Panc1 (cell line): ENCODE data around the gene OR8I2. TPM values are rescaled to one million over a fixed set of nuclear protein-coding genes. Genes with fewer than 3 reads are reported as not detected.

ENCODE experiments used
- ATAC-seq: fragments of 200-7000 bp; cut with Tn5 transposase; 2 replicates; pipeline ENCODE4 v1.9.1; 2020; ENCODE audit warnings: mild to moderate bottlenecking, moderate library complexity
- BruUV-seq: library from RNA; stranded (reverse); fragments of 400-500 nt; replicated peaks from 2 replicates; lab custom pipeline; 2021; lab: Mats Ljungman, UMichigan
- CTCF ChIA-PET: fragments of 300-600 bp; sonication (Branson Sonifier 250); formaldehyde crosslinking; loops from one replicate; lab custom pipeline; 2022; ENCODE audit warnings: antibody characterized with exemption; lab: Charles Lee
- POLR2A ChIA-PET: fragments of 300-600 bp; sonication (Branson Sonifier 250); formaldehyde crosslinking; loops from one replicate; lab custom pipeline; 2022; ENCODE audit warnings: antibody characterized with exemption; lab: Charles Lee
- DNase-seq: peaks from one replicate; pipeline ENCODE4 v3.0.0-alpha.2; 2010; ENCODE audit warnings: low read depth, low spot score
- H3K27ac ChIP-seq: 2 replicates; pipeline ENCODE4 v1.5.1; 2011; ENCODE audit warnings: mild to moderate bottlenecking, low read length, inconsistent platforms
- H3K27me3 ChIP-seq: fragments of 200-500 bp; sonication (Bioruptor generic); 2 replicates; pipeline ENCODE4 v1.6.0; 2014; ENCODE audit warnings: low read length, inconsistent platforms; ENCODE audit not compliant: control insufficient read depth, insufficient read depth
- H3K36me3 ChIP-seq: fragments of 200-500 bp; sonication (Bioruptor generic); 2 replicates; pipeline ENCODE4 v1.5.1; 2014; ENCODE audit warnings: inconsistent platforms, mild to moderate bottlenecking, low read length, moderate library complexity; ENCODE audit not compliant: control insufficient read depth, insufficient read depth
- H3K4me1 ChIP-seq: 2 replicates; pipeline ENCODE4 v1.5.1; 2011; ENCODE audit warnings: inconsistent platforms, mild to moderate bottlenecking, low read length, moderate library complexity; ENCODE audit not compliant: control insufficient read depth, insufficient read depth
- H3K4me3 ChIP-seq, 2 experiments: 2 replicates each; pipeline ENCODE4 v1.5.1; 2011 to 2012; ENCODE audit warnings: low read depth in 2 of 2, low read length in 2 of 2, mild to moderate bottlenecking in 2 of 2, inconsistent platforms in 1 of 2, moderate library complexity in 1 of 2
- H3K9me3 ChIP-seq: fragments of 200-500 bp; sonication (Bioruptor generic); 2 replicates; pipeline ENCODE4 v1.5.1; 2014; ENCODE audit warnings: low read depth, mild to moderate bottlenecking, inconsistent platforms, low read length, moderate library complexity; ENCODE audit not compliant: control insufficient read depth, insufficient read depth
- CTCF ChIP-seq: fragments of 450-650 bp; IDR thresholded peaks from 2 replicates; pipeline ENCODE4 v1.5.1; 2017; ENCODE audit warnings: mild to moderate bottlenecking
- POLR2AphosphoS5 ChIP-seq: IDR thresholded peaks from 2 replicates; pipeline ENCODE4 v1.6.1; 2012; ENCODE audit warnings: mild to moderate bottlenecking, low read depth, low read length, moderate library complexity
- REST ChIP-seq, 2 experiments: IDR thresholded peaks; 2 replicates each; pipeline ENCODE4 v1.6.1; 2011 to 2012; ENCODE audit warnings: low read depth in 2 of 2, control low read depth in 1 of 2, low read length in 1 of 2, mild to moderate bottlenecking in 1 of 2, moderate library complexity in 1 of 2; ENCODE audit not compliant: insufficient read depth in 1 of 2
- SIN3A ChIP-seq: IDR thresholded peaks from 2 replicates; pipeline ENCODE4 v1.6.1; 2012; ENCODE audit warnings: low read depth, mild to moderate bottlenecking, low read length, moderate library complexity, borderline replicate concordance; ENCODE audit not compliant: insufficient read depth
- TCF7L2 ChIP-seq: IDR thresholded peaks from 2 replicates; pipeline ENCODE4 v1.6.1; 2011; ENCODE audit warnings: mild to moderate bottlenecking, low read depth, low read length, inconsistent platforms
- in situ Hi-C: cut with HindIII; loops from 2 replicates; pipeline ENCODE4 v1.10.0; 2016; ENCODE audit warnings: low sequenced_read_pairs, low pct_unique_long_range_greater_than_20kb
- intact Hi-C: fragments of 100-400 bp; cut with micrococcal nuclease; formaldehyde crosslinking; loops from one replicate; pipeline ENCODE4 v1.10.0; 2022; ENCODE audit not compliant: unreplicated experiment
- total RNA-seq: library from RNA; stranded (reverse); gene quantifications from one replicate; pipeline ENCODE4 v1.2.1, GENCODE V29; 2021; ENCODE audit not compliant: unreplicated experiment

OR8I2 gene
- total RNA-seq, 1 experiment from 2014 or later, result not detected

- CTCF ChIA-PET, result no interaction called here
- Histone ChIP-seq H3K4me3 (no peak overlapping the region), H3K27me3 (no peaks in the 10 kb centered on the region), H3K9me3 (peaks cover 4% of the 10 kb centered on the region; the same call in 1 of the 2 replicates), H3K27ac (no peak overlapping the region), H3K36me3 (no peaks in the 10 kb centered on the region), H3K4me1 (no peaks in the 10 kb centered on the region)
- in situ Hi-C loops (no loop called here), intact Hi-C loops (no loop called here)
- no TSS peak for BruUV-seq
- no peak for DNase-seq
- TF ChIP-seq REST (IDR thresholded peaks at IDR 0.05; ENCODE audit: insufficient read depth in 1 of 2, low read depth in 2 of 2, low read length in 1 of 2), result no peak
- no peak for TF ChIP-seq SIN3A
- TF ChIP-seq CTCF, result no peak
- no peak for TF ChIP-seq TCF7L2
- no peak for TF ChIP-seq POLR2AphosphoS5
- POLR2A ChIA-PET, result no interaction called here
- ATAC-seq, result no peak
Measured at GRCh38 chr11:56089697-56090096, 3.4 kb upstream of the OR8I2 start.

- Histone ChIP-seq H3K9me3 (no peaks in the 10 kb centered on the region), H3K27me3 (no peaks in the 10 kb centered on the region), H3K4me1 (no peaks in the 10 kb centered on the region), H3K27ac (no peak within 1 kb of the TSS), H3K36me3 (no peaks in the 10 kb centered on the region), H3K4me3 (no peak within 1 kb of the TSS)
- no peak for DNase-seq
- POLR2A ChIA-PET, result no interaction called here
- TF ChIP-seq TCF7L2 (no peak), POLR2AphosphoS5 (no peak)
- intact Hi-C loops, result no loop called here
- no TSS peak for BruUV-seq
- CTCF ChIA-PET, result no interaction called here
- in situ Hi-C loops, result no loop called here
- no peak for ATAC-seq
Measured at GRCh38 chr11:56103210-56103737, 10.2 kb downstream of the OR8I2 start, which contains the start of gene OR8H2. Gene OR8H2 (plus strand): TSS chr11:56103687. CDS start chr11:56105043, 1,356 bp downstream.

GRCh38 chr11:56122073-56122472 lies 29.0 kb downstream of the OR8I2 start, which contains the start of gene OR8H3:
Gene OR8H3 (plus strand): TSS chr11:56122373. CDS start chr11:56122373, 0 bp downstream.
- BruUV-seq, result no TSS peak
- ATAC-seq, result no peak
- Histone ChIP-seq H3K27me3 (no peaks in the 10 kb centered on the region), H3K9me3 (no peaks in the 10 kb centered on the region), H3K4me1 (no peaks in the 10 kb centered on the region), H3K27ac (no peak within 1 kb of the TSS), H3K4me3 (no peak within 1 kb of the TSS), H3K36me3 (no peaks in the 10 kb centered on the region)
- no peak for DNase-seq
- TF ChIP-seq SIN3A (no peak), CTCF (no peak), POLR2AphosphoS5 (no peak), TCF7L2 (no peak), REST (IDR thresholded peaks at IDR 0.05; ENCODE audit: insufficient read depth in 1 of 2, low read depth in 2 of 2, low read length in 1 of 2) (no peak)
- in situ Hi-C loops, result no loop called here
- ChIA-PET CTCF (no interaction called here), POLR2A (no interaction called here)
- intact Hi-C loops, result no loop called here
